CD4-positive, alpha-beta T cell (primary cell): ENCODE data around the gene AUTS2. TPM values are rescaled to one million over a fixed set of nuclear protein-coding genes. Genes with fewer than 3 reads are reported as not detected.

Source experiments
- ATAC-seq: fragments of 200-7000 bp; cut with Tn5 transposase; one replicate; pipeline ENCODE4 v1.10.0; 2022; ENCODE audit warnings: mild to moderate bottlenecking; ENCODE audit not compliant: poor library complexity
- CTCF ChIA-PET: fragments of 350-600 bp; sonication (Branson Sonifier 250); formaldehyde crosslinking; loops from one replicate; lab custom pipeline; 2021; ENCODE audit warnings: antibody characterized with exemption, inconsistent platforms; lab: Charles Lee
- POLR2A ChIA-PET: fragments of 350-600 bp; sonication (Branson Sonifier 250); formaldehyde crosslinking; loops from one replicate; lab custom pipeline; 2021; ENCODE audit warnings: antibody characterized with exemption, inconsistent platforms; lab: Charles Lee
- DNase-seq, 14 experiments: peaks; one replicate each; pipeline ENCODE4 v3.0.0-alpha.2; 2013 to 2020; ENCODE audit warnings: mixed read lengths in 2 of 14
- H3K27ac ChIP-seq, 2 donors: one replicate each; pipeline versions ENCODE4 v1.5.1 to v1.7.0; 2013; ENCODE audit warnings: low read length in 2 of 2, low read depth in 1 of 2, mild to moderate bottlenecking in 1 of 2
- H3K27me3 ChIP-seq, 2 experiments: 1 replicate in 1 of 2; 2 replicates in 1 of 2; pipeline versions ENCODE4 v1.6.1 to v1.7.0; 2013; ENCODE audit warnings: low read length in 2 of 2, control low read depth in 1 of 2, mild to moderate bottlenecking in 1 of 2, moderate library complexity in 1 of 2; ENCODE audit not compliant: insufficient read depth in 2 of 2, control insufficient read depth in 1 of 2
- H3K36me3 ChIP-seq: one replicate; pipeline ENCODE4 v1.6.1; 2013; ENCODE audit warnings: low read length, control low read depth; ENCODE audit not compliant: insufficient read depth
- H3K4me1 ChIP-seq: one replicate; pipeline ENCODE4 v1.6.1; 2013; ENCODE audit warnings: low read length, control low read depth; ENCODE audit not compliant: insufficient read depth
- H3K4me3 ChIP-seq: one replicate; pipeline ENCODE4 v1.5.1; 2013; ENCODE audit warnings: mild to moderate bottlenecking, low read length, moderate library complexity
- H3K9me3 ChIP-seq, 2 experiments: 1 replicate in 1 of 2; 2 replicates in 1 of 2; pipeline versions ENCODE4 v1.6.1 to v1.7.0; 2013; ENCODE audit warnings: low read length in 2 of 2, mild to moderate bottlenecking in 2 of 2, control low read depth in 1 of 2, moderate library complexity in 1 of 2; ENCODE audit not compliant: control insufficient read depth in 1 of 2, insufficient read depth in 1 of 2
- H3K27ac Mint-ChIP-seq: one replicate; pipeline ENCODE4 v1.8.0; 2020; ENCODE audit warnings: mixed read lengths
- H3K27me3 Mint-ChIP-seq: one replicate; pipeline ENCODE4 v1.8.0; 2021; ENCODE audit warnings: mixed read lengths
- H3K36me3 Mint-ChIP-seq: one replicate; pipeline ENCODE4 v1.8.0; 2021; ENCODE audit warnings: low read depth, mixed read lengths
- H3K4me1 Mint-ChIP-seq: one replicate; pipeline ENCODE4 v1.8.0; 2021; ENCODE audit warnings: low read depth, mixed read lengths
- H3K4me3 Mint-ChIP-seq: one replicate; pipeline ENCODE4 v1.8.0; 2020; ENCODE audit warnings: mild to moderate bottlenecking, mixed read lengths
- H3K9me3 Mint-ChIP-seq: one replicate; pipeline ENCODE4 v1.8.0; 2020; ENCODE audit warnings: mixed read lengths
- intact Hi-C, 2 experiments: fragments of 100-400 bp; cut with DNase I in 1 of 2; cut with micrococcal nuclease in 1 of 2; formaldehyde crosslinking; loops; one replicate each; pipeline versions ENCODE4 v1.15.1 to v1.9.0; 2023 to 2025; cut with DNase I, micrococcal nuclease
- total RNA-seq, 174 experiments: library from RNA in 2 of 174; stranded (reverse) in 2 of 174; gene quantifications; one replicate each; pipeline ENCODE4 v1.2.3 and lab custom pipeline; 2021 to 2026
- TF ChIP-seq, protein P1 (sequence below): fragments of 200-600 bp; IDR thresholded peaks from one replicate; pipeline ENCODE4 v1.8.0; 2022; ENCODE audit warnings: antibody characterized with exemption, mild to moderate bottlenecking

The AUTS2 gene
- total RNA-seq, 2 experiments from 2014 or later = 43.6 to 47.6 TPM

DNA sequence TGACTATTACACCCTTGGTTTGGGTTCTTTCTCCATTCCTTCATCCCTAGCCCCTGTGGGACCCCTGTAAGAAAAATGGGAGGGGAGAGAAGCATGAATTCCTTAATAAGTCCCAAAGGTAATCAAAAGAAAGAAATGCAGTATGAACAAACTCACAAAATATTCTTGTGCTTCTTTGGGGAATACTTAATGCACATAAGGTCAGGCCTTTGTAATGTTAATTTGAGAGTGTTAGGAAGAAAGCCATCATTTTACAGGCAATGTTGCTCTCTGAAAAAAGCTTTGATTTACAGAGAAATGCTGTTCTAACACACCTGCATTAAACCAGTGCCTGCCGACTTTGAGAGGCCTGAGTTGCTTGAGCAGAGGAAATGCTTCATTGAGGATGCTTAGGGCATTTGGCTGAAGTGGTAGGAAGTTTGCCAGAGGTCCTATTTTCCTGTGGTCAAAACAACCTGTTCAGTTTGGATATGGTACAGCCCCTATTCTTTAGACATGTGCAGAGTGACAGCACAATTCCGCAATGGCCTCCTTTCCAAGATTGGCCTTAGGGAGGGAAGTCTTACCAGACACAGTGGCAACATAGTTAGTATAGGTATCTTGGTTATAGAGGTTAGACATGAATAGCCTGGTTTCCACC, 643.4 kb downstream of the AUTS2 start:
- H3K27ac ChIP-seq = no peak overlapping the region
- no peaks in the 10 kb centered on the region for H3K27me3 ChIP-seq
- H3K27me3 Mint-ChIP-seq = no peaks in the 10 kb centered on the region
- H3K4me1 ChIP-seq = no peaks in the 10 kb centered on the region
- no peak for DNase-seq
- no peak for ATAC-seq
- H3K4me3 Mint-ChIP-seq = no peak overlapping the region
- TF ChIP-seq, protein P1, sequence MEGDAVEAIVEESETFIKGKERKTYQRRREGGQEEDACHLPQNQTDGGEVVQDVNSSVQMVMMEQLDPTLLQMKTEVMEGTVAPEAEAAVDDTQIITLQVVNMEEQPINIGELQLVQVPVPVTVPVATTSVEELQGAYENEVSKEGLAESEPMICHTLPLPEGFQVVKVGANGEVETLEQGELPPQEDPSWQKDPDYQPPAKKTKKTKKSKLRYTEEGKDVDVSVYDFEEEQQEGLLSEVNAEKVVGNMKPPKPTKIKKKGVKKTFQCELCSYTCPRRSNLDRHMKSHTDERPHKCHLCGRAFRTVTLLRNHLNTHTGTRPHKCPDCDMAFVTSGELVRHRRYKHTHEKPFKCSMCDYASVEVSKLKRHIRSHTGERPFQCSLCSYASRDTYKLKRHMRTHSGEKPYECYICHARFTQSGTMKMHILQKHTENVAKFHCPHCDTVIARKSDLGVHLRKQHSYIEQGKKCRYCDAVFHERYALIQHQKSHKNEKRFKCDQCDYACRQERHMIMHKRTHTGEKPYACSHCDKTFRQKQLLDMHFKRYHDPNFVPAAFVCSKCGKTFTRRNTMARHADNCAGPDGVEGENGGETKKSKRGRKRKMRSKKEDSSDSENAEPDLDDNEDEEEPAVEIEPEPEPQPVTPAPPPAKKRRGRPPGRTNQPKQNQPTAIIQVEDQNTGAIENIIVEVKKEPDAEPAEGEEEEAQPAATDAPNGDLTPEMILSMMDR = no peak
- H3K4me3 ChIP-seq = no peak overlapping the region
- no peaks in the 10 kb centered on the region for H3K36me3 Mint-ChIP-seq
- H3K36me3 ChIP-seq = no peaks in the 10 kb centered on the region
- no peaks in the 10 kb centered on the region for H3K4me1 Mint-ChIP-seq
- CTCF ChIA-PET = no interaction called here
- H3K27ac Mint-ChIP-seq = no peak overlapping the region
- POLR2A ChIA-PET = no interaction called here
- intact Hi-C loops = no loop called here
- no peaks in the 10 kb centered on the region for H3K9me3 ChIP-seq
- H3K9me3 Mint-ChIP-seq = no peaks in the 10 kb centered on the region

DNA sequence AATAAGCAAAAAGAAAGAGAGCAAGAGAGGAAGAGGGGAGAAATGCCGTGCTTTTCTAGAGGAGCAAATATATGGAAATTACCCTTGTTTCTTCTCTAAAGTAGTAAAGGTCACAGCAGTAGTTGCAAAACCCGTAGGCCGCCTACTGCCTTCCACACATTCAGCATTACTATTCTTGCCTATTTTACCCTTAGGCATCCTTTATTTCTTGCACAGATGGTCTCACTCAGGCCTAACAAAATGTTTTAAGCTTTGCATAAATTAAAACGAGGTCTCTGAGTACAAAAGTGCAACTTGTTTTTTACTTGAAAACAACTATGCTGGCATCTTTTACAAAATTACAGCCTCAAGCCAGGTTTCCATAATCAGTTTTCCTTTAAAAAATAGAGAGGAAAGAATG, 644.6 kb downstream of the AUTS2 start:
- intact Hi-C loops = no loop called here
- Mint-ChIP-seq H3K27me3 (no peaks in the 10 kb centered on the region), H3K27ac (no peak overlapping the region), H3K4me3 (no peak overlapping the region), H3K9me3 (no peaks in the 10 kb centered on the region), H3K4me1 (no peaks in the 10 kb centered on the region), H3K36me3 (no peaks in the 10 kb centered on the region)
- no peaks in the 10 kb centered on the region for H3K27me3 ChIP-seq
- TF ChIP-seq, protein P1 = no peak
- no peaks in the 10 kb centered on the region for H3K36me3 ChIP-seq
- no peaks in the 10 kb centered on the region for H3K9me3 ChIP-seq
- no peak for DNase-seq
- CTCF ChIA-PET = no interaction called here
- H3K4me1 ChIP-seq = no peaks in the 10 kb centered on the region
- ATAC-seq = no peak
- POLR2A ChIA-PET = no interaction called here
- no peak overlapping the region for H3K4me3 ChIP-seq
- no peak overlapping the region for H3K27ac ChIP-seq

DNA sequence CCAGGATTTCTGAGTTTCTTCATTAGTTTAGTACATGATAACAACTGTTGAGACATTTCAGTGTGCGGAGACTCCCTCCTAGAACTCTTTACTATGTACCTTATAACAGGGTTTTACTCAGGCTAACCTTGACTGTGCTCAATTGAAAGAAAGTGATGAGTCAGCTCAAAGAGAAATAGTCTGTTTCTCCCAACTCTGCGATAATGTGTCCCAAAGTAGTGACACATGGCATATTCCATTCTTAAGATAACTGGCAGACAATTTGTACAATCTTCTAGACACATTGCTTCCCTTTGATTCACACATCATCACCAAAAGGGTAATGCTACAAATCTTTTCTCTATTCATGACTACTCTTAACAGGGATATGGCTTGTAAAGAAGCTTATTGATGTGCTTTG, 645.2 kb downstream of the AUTS2 start:
- intact Hi-C loops = no loop called here
- POLR2A ChIA-PET = no interaction called here
- CTCF ChIA-PET = no interaction called here

More for the DNA sequence above, 645.2 kb downstream of the AUTS2 start:
- Mint-ChIP-seq H3K27me3 (no peaks in the 10 kb centered on the region), H3K27ac (no peak overlapping the region), H3K4me3 (no peak overlapping the region), H3K9me3 (no peaks in the 10 kb centered on the region), H3K36me3 (no peaks in the 10 kb centered on the region), H3K4me1 (no peaks in the 10 kb centered on the region)
- DNase-seq (no peak), ATAC-seq (no peak)
- no peaks in the 10 kb centered on the region for H3K4me1 ChIP-seq
- H3K27ac ChIP-seq = no peak overlapping the region
- TF ChIP-seq, protein P1 = no peak
- no peaks in the 10 kb centered on the region for H3K36me3 ChIP-seq
- no peak overlapping the region for H3K4me3 ChIP-seq
- no peaks in the 10 kb centered on the region for H3K27me3 ChIP-seq
- no peaks in the 10 kb centered on the region for H3K9me3 ChIP-seq
